ENCODE data around the gene TMEM52. TPM values are rescaled to one million over a fixed set of nuclear protein-coding genes. Genes with fewer than 3 reads are reported as not detected.

Gene TMEM52
- total RNA-seq, 1 donor from 2014 or later, result 1.2 TPM

DNA sequence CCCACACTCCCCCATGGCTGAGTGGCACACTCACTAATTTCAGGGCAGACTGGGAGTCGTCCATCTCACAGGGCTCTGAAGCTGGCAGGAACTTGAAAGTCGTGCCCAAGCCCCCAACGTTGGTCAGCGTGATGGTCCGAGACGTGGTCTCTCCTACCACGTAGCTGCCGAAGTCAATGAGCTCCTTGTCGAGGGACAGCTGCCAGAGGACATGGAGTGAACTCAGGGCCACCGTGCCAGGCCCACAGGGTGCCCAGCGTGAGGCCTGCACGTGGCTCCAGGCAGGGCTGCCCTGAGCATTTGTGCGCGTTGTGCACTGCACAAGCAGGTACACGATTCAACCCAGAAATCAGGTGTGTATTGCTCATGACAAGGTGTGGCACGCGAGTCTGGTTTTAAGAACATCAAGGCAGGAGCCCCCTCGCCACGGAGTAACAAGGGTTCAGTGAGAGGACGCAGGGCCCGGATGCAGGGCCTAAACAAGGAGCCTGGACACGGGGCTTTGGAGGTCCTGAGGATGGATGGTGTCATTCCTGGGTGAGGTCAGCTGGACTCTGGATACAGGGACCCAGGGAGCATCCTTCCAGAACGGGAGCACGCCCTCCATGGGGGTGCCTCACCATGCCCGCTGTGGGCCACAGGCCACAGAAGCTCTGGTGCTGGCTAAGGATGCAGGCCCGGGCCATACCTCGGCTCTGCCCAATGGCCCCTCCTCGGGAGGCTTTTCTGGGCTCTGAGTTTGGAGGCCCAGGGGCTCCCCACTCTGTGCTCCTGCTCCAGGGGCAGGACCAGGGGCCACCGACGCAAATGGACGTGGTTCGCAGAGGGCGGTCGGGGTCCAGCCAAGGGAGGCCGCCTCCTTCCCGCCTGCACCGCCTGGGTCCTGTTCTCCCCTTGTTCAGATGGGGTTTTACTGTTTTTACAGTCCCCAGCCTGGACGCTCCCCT, 37.8 kb upstream of the TMEM52 start:
- Mint-ChIP-seq H3K36me3 (ENCODE audit: low read depth) (no peaks in the 10 kb centered on the region), H3K4me1 (ENCODE audit: low read depth) (no peaks in the 10 kb centered on the region)
- intact Hi-C loops (cut with micrococcal nuclease), result no loop called here

GRCh38 chr1:1956101-1956500, 37.0 kb upstream of the TMEM52 start:
- Mint-ChIP-seq H3K4me1 (ENCODE audit: low read depth) (no peaks in the 10 kb centered on the region), H3K36me3 (ENCODE audit: low read depth) (no peaks in the 10 kb centered on the region), H3K9me3 (peaks cover 11% of the 10 kb centered on the region), H3K4me3 (ENCODE audit: low read depth) (no peak overlapping the region), H3K27me3 (ENCODE audit: low read depth) (peaks cover 6% of the 10 kb centered on the region), H3K27ac (no peak overlapping the region)
- intact Hi-C loops (cut with micrococcal nuclease), result no loop called here
- no peak for DNase-seq (ENCODE audit: low spot score)

More for the DNA sequence above, 37.8 kb upstream of the TMEM52 start:
- Mint-ChIP-seq H3K9me3 (peaks cover 5% of the 10 kb centered on the region), H3K4me3 (ENCODE audit: low read depth) (no peak overlapping the region), H3K27me3 (ENCODE audit: low read depth) (peaks cover 6% of the 10 kb centered on the region), H3K27ac (no peak overlapping the region)
- no peak for DNase-seq (ENCODE audit: low spot score)

DNA sequence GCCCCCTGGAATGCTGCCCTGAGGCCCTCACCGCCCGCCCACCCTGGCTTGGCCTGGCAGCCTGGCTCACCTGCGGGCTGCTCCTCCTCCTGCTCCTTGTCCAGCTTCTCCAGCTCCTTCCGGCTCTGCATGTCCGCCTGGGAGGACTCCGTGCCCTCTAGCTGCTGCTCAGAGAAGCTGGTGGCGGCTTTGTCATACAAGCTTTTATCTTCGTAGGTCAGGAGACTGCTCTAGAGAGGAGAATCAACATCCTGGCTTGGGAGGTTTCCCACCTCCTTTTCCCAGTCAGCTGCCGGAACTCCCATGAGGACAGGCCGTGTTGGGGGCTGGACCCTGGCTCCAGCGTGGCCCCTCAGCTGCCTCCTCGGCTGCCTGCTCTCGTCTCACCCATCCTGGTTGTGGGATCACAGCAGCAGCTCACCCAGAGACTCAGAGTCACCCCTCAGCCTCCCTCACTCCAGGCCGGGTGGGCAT, 36.6 kb upstream of the TMEM52 start:
- H3K4me3 Mint-ChIP-seq (ENCODE audit: low read depth), result no peak overlapping the region
- no peak for DNase-seq (ENCODE audit: low spot score)
- H3K9me3 Mint-ChIP-seq, result peaks cover 16% of the 10 kb centered on the region
- H3K4me1 Mint-ChIP-seq (ENCODE audit: low read depth), result no peaks in the 10 kb centered on the region
- H3K27me3 Mint-ChIP-seq (ENCODE audit: low read depth), result peaks cover 2% of the 10 kb centered on the region
- intact Hi-C loops (cut with micrococcal nuclease), result no loop called here
- H3K36me3 Mint-ChIP-seq (ENCODE audit: low read depth), result no peaks in the 10 kb centered on the region
- H3K27ac Mint-ChIP-seq, result no peak overlapping the region

- no peak for DNase-seq (ENCODE audit: low spot score)
- H3K9me3 Mint-ChIP-seq, result peaks cover 17% of the 10 kb centered on the region
- H3K4me3 Mint-ChIP-seq (ENCODE audit: low read depth), result no peak overlapping the region
- intact Hi-C loops (cut with micrococcal nuclease), result no loop called here
- no peaks in the 10 kb centered on the region for H3K4me1 Mint-ChIP-seq (ENCODE audit: low read depth)
- H3K27ac Mint-ChIP-seq, result no peak overlapping the region
- H3K27me3 Mint-ChIP-seq (ENCODE audit: low read depth), result peaks cover 2% of the 10 kb centered on the region
- H3K36me3 Mint-ChIP-seq (ENCODE audit: low read depth), result no peaks in the 10 kb centered on the region
Measured at GRCh38 chr1:1954831-1955441, 35.9 kb upstream of the TMEM52 start.

GRCh38 chr1:1954015-1954414, 34.9 kb upstream of the TMEM52 start:
- DNase-seq (ENCODE audit: low spot score), result no peak
- H3K27me3 Mint-ChIP-seq (ENCODE audit: low read depth), result peaks cover 2% of the 10 kb centered on the region
- intact Hi-C loops (cut with micrococcal nuclease), result no loop called here
- H3K4me1 Mint-ChIP-seq (ENCODE audit: low read depth), result no peaks in the 10 kb centered on the region
- no peak overlapping the region for H3K4me3 Mint-ChIP-seq (ENCODE audit: low read depth)
- H3K36me3 Mint-ChIP-seq (ENCODE audit: low read depth), result no peaks in the 10 kb centered on the region
- no peak overlapping the region for H3K27ac Mint-ChIP-seq
- H3K9me3 Mint-ChIP-seq, result peaks cover 17% of the 10 kb centered on the region

DNA sequence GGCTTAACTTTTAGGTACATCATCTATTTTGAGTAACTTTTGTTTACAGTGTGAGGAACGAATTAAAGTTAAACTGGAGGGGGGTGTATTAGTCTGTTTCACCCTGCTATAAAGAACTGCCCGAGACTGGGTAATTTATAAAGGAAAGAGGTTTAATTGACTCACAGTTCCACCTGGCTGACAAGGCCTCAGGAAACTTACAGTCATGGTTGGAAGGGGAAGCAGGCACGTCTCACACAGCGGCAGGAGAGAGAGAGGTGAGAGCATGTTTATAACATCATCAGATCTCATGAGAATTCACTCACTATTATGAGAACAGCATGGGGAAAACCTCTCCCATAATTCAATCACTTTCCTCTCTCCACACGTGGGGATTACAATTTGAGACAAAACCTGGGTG, 31.9 kb upstream of the TMEM52 start:
- Mint-ChIP-seq H3K27me3 (ENCODE audit: low read depth) (peaks cover 2% of the 10 kb centered on the region), H3K9me3 (peaks cover 17% of the 10 kb centered on the region), H3K4me1 (ENCODE audit: low read depth) (no peaks in the 10 kb centered on the region), H3K27ac (no peak overlapping the region), H3K4me3 (ENCODE audit: low read depth) (no peak overlapping the region), H3K36me3 (ENCODE audit: low read depth) (no peaks in the 10 kb centered on the region)
- intact Hi-C loops (cut with micrococcal nuclease), result no loop called here
- no peak for DNase-seq (ENCODE audit: low spot score)

DNA sequence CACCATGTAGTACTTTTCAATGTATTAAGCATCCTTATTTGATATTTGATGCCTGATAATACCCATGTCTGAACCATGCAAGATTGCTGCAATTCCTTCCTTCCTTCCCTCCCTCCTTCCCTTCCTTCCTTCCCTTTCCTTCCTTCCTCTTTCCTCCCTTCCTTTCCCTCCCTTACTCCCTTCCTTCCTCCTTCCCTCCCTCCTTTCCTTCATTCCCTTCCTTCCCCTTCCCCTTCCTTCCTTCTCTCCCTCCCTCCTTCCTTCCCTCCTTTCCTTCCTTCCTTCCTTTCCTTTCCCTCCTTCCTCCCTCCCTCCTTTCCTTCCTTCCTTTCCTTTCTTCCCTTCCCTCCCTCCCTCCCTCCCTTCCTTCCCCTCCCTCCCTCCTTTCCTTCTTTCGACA, 29.7 kb upstream of the TMEM52 start:
- intact Hi-C loops (cut with micrococcal nuclease), result no loop called here
- no peaks in the 10 kb centered on the region for H3K36me3 Mint-ChIP-seq (ENCODE audit: low read depth)
- H3K4me3 Mint-ChIP-seq (ENCODE audit: low read depth), result no peak overlapping the region
- peaks cover 17% of the 10 kb centered on the region for H3K9me3 Mint-ChIP-seq
- no peak overlapping the region for H3K27ac Mint-ChIP-seq
- peaks cover 2% of the 10 kb centered on the region for H3K4me1 Mint-ChIP-seq (ENCODE audit: low read depth)
- DNase-seq (ENCODE audit: low spot score), result no peak
- peaks cover 2% of the 10 kb centered on the region for H3K27me3 Mint-ChIP-seq (ENCODE audit: low read depth)

GRCh38 chr1:1947493-1947892, 28.4 kb upstream of the TMEM52 start:
- Mint-ChIP-seq H3K9me3 (peaks cover 17% of the 10 kb centered on the region), H3K4me3 (ENCODE audit: low read depth) (no peak overlapping the region), H3K27ac (no peak overlapping the region), H3K27me3 (ENCODE audit: low read depth) (peaks cover 2% of the 10 kb centered on the region), H3K4me1 (ENCODE audit: low read depth) (peaks cover 2% of the 10 kb centered on the region), H3K36me3 (ENCODE audit: low read depth) (no peaks in the 10 kb centered on the region)
- intact Hi-C loops (cut with micrococcal nuclease), result no loop called here
- DNase-seq (ENCODE audit: low spot score), result no peak

DNA sequence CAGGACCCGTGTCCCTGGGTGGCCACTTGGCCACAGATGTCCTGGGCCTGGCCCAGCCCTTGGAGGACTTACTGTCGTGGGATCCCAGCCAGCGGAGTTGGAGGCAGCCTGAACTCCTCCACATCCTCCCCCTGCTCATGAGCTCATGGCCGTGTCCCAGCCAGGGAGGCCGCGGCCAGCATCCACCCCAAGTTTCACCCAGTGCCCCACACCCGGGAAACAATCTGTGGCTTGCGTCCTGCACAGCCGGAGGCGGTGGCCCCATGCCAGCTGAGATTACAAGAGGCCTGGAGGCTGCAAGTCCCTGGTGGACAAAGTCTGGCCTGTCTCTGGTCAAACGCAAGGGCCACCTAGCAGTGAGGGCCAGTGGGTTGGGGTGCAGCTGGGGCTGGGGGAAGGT, 27.5 kb upstream of the TMEM52 start:
- Mint-ChIP-seq H3K4me3 (ENCODE audit: low read depth) (no peak overlapping the region), H3K27ac (no peak overlapping the region), H3K27me3 (ENCODE audit: low read depth) (no peaks in the 10 kb centered on the region), H3K4me1 (ENCODE audit: low read depth) (peaks cover 2% of the 10 kb centered on the region), H3K9me3 (peaks cover 11% of the 10 kb centered on the region), H3K36me3 (ENCODE audit: low read depth) (no peaks in the 10 kb centered on the region)
- intact Hi-C loops (cut with micrococcal nuclease), result no loop called here
- no peak for DNase-seq (ENCODE audit: low spot score)

- DNase-seq (ENCODE audit: low spot score), result no peak
Measured at GRCh38 chr1:1945782-1946393, 26.8 kb upstream of the TMEM52 start.

DNA sequence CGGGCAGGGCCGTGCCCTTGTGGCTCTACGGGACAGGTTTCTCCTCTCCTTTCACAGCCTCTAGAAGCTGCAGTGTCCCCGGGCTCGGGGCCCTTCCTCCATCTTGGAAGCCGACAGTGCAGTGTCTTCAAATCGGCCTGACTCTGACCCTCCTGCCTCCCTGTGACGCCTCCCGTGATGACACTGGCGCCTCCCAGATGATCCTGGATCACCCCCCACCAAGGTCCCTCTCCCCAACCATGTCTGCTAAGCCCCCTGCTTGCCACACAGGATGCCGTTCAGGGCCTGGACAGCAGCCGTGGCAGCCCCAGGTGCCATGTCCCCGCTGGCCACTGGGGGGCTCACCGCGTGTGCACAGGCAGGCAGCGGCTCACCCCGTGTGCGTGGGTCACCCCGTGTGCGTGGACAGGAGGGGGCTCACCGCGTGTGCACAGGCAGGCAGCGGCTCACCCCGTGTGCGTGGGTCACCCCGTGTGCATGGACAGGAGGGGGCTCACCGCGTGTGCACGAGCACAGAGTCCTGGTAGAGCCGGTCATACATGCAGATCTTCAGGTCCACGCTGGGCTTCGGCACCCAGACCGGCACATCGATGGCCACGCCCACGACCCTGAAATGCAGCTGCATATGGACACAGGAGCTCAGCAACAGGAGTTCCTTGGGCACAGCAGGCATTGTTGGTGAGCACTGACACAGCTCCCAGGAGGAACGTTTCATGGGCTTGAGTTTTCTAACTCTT, 24.9 kb upstream of the TMEM52 start:
- Mint-ChIP-seq H3K9me3 (no peaks in the 10 kb centered on the region), H3K27me3 (ENCODE audit: low read depth) (no peaks in the 10 kb centered on the region), H3K36me3 (ENCODE audit: low read depth) (no peaks in the 10 kb centered on the region), H3K27ac (no peak overlapping the region), H3K4me3 (ENCODE audit: low read depth) (no peak overlapping the region), H3K4me1 (ENCODE audit: low read depth) (peaks cover 2% of the 10 kb centered on the region)
- no peak for DNase-seq (ENCODE audit: low spot score)
- intact Hi-C loops (cut with micrococcal nuclease), result loop anchor here (5.0 kb wide), 1 partner anchor 103 kb away; no protein-coding TSS in a partner anchor

More at GRCh38 chr1:1945782-1946393, 26.8 kb upstream of the TMEM52 start:
- intact Hi-C loops (cut with micrococcal nuclease), result no loop called here
- no peaks in the 10 kb centered on the region for H3K36me3 Mint-ChIP-seq (ENCODE audit: low read depth)
- no peak overlapping the region for H3K27ac Mint-ChIP-seq
- peaks cover 2% of the 10 kb centered on the region for H3K4me1 Mint-ChIP-seq (ENCODE audit: low read depth)
- H3K9me3 Mint-ChIP-seq, result peaks cover 4% of the 10 kb centered on the region
- no peaks in the 10 kb centered on the region for H3K27me3 Mint-ChIP-seq (ENCODE audit: low read depth)
- no peak overlapping the region for H3K4me3 Mint-ChIP-seq (ENCODE audit: low read depth)
